Measurements from ENCODE around the gene TTLL10. TPM values are rescaled to one million over a fixed set of nuclear protein-coding genes. Genes with fewer than 3 reads are reported as not detected.

TTLL10 gene
- polyA plus RNA-seq, 1 of the 3 experiments (the other 2 are of a cell fraction) = not detected

DNA sequence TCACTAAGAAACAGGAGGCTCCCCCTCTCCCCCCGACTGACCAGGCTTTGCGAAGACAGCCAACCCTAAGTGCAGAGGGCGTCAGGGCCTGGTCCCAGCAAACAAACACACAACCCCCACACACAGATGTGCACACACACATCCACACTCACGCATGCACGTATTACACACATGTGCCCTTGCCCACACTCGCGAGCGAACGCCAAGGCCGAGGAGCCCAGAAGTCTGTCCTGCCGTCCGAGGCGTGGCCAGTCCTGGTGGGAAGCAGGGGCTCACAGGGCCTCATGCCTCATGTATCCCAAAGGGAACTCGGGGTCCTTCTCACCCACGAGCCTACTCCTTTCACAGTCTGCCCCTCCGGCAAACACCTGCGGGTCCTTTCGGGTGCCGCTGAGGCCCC, 56.1 kb downstream of the TTLL10 start:
- peaks cover 68% of the 10 kb centered on the region for H3K79me2 ChIP-seq (ENCODE audit: insufficient read depth)
- H2AFZ ChIP-seq (ENCODE audit: low read depth) = no peak overlapping the region
- peaks cover 7% of the 10 kb centered on the region for H3F3A ChIP-seq (replicated peaks; ENCODE audit: insufficient read depth)
- peaks cover 0 to 16% of the 10 kb centered on the region in 2 experiments; a peak in 1 of 4 replicates for H3K4me1 ChIP-seq (ENCODE audit: control insufficient read depth in 1 of 2, insufficient read depth in 2 of 2, low read depth in 1 of 2, low read length in 1 of 2)
- peaks cover 13% of the 10 kb centered on the region; the same call in 1 of the 2 replicates for H4K20me1 ChIP-seq (ENCODE audit: insufficient read depth)
- H3K4me2 ChIP-seq = 0 out of 2 replicates have a peak overlapping the region, but pooled peaks have one; percentile 95
- TF ChIP-seq FOSL2 (IDR thresholded peaks at IDR 0.05; ENCODE audit: borderline replicate concordance, low read depth) (no peak), MXI1 (IDR thresholded peaks at IDR 0.05; ENCODE audit: low read depth, low read length) (no peak), NRF1 (IDR thresholded peaks at IDR 0.05; ENCODE audit: low read depth, low read length) (no peak), FOXJ3 (CRISPR knock-in tag; IDR thresholded peaks at IDR 0.05) (no peak), SMC3 (IDR thresholded peaks at IDR 0.05; ENCODE audit: low read depth, low read length) (no peak), RCOR1 (IDR thresholded peaks at IDR 0.05; ENCODE audit: low read length) (no peak), RXRA (IDR thresholded peaks at IDR 0.05; ENCODE audit: borderline replicate concordance, low read depth) (no peak), JUND (IDR thresholded peaks at IDR 0.05) (no peak), TAF1 (IDR thresholded peaks at IDR 0.05; ENCODE audit: borderline replicate concordance, low read depth, low read length) (no peak)
- TF ChIP-seq, protein P1, sequence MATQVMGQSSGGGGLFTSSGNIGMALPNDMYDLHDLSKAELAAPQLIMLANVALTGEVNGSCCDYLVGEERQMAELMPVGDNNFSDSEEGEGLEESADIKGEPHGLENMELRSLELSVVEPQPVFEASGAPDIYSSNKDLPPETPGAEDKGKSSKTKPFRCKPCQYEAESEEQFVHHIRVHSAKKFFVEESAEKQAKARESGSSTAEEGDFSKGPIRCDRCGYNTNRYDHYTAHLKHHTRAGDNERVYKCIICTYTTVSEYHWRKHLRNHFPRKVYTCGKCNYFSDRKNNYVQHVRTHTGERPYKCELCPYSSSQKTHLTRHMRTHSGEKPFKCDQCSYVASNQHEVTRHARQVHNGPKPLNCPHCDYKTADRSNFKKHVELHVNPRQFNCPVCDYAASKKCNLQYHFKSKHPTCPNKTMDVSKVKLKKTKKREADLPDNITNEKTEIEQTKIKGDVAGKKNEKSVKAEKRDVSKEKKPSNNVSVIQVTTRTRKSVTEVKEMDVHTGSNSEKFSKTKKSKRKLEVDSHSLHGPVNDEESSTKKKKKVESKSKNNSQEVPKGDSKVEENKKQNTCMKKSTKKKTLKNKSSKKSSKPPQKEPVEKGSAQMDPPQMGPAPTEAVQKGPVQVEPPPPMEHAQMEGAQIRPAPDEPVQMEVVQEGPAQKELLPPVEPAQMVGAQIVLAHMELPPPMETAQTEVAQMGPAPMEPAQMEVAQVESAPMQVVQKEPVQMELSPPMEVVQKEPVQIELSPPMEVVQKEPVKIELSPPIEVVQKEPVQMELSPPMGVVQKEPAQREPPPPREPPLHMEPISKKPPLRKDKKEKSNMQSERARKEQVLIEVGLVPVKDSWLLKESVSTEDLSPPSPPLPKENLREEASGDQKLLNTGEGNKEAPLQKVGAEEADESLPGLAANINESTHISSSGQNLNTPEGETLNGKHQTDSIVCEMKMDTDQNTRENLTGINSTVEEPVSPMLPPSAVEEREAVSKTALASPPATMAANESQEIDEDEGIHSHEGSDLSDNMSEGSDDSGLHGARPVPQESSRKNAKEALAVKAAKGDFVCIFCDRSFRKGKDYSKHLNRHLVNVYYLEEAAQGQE (IDR thresholded peaks at IDR 0.05; ENCODE audit: low read depth, low read length) = no peak
- TF ChIP-seq, protein P2, sequence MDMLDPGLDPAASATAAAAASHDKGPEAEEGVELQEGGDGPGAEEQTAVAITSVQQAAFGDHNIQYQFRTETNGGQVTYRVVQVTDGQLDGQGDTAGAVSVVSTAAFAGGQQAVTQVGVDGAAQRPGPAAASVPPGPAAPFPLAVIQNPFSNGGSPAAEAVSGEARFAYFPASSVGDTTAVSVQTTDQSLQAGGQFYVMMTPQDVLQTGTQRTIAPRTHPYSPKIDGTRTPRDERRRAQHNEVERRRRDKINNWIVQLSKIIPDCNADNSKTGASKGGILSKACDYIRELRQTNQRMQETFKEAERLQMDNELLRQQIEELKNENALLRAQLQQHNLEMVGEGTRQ (IDR thresholded peaks at IDR 0.05; ENCODE audit: borderline replicate concordance, low read depth, low read length) = no peak
- no peak overlapping the region for H3K27ac ChIP-seq (ENCODE audit: low read depth in 2 of 2, low read length in 1 of 2)
- no peak overlapping the region for H3K4me3 ChIP-seq (ENCODE audit: low read depth in 2 of 2, low read length in 1 of 2)
- WGBS (ENCODE audit: low lambda C conversion rate) = 94% methylated on average over 10 of the region's 19 CpGs
- no peaks in the 10 kb centered on the region for H3K9me3 ChIP-seq
- no peak overlapping the region for H3K9ac ChIP-seq
- POLR2A ChIA-PET = no interaction called here
- CTCF ChIA-PET = interaction anchor here (7.4 kb wide), 1 partner anchor 107 kb away, joined by 37 read pairs; no protein-coding TSS in a partner anchor
- H3K27me3 ChIP-seq (ENCODE audit: insufficient read depth) = no peaks in the 10 kb centered on the region
- no peaks in the 10 kb centered on the region for H3K9me2 ChIP-seq
- no peak for DNase-seq
- peaks cover 0 to 33% of the 10 kb centered on the region in 2 experiments for H3K36me3 ChIP-seq (replicated peaks in 1 of 2; ENCODE audit: control insufficient read depth in 1 of 2, insufficient read depth in 2 of 2, low read length in 1 of 2)

Measured in SK-N-SH (cell line).